BLaER1 treated with 17β-estradiol and CSF1 and Interleukin-3, amounts not matched to agents 10 nM and 100 nM (cell line): ENCODE data around the gene PSTPIP1.

Experiments
- H3K27ac ChIP-seq, 11 experiments: shearing (Covaris generic); formaldehyde crosslinking; 2 replicates each; pipeline ENCODE4 v1.8.1; 2022
- H3K27me3 ChIP-seq, 11 experiments: shearing (Covaris generic); formaldehyde crosslinking; 2 replicates each; pipeline ENCODE4 v1.8.1; 2022
- H3K36me3 ChIP-seq, 11 experiments: shearing (Covaris generic); formaldehyde crosslinking; 2 replicates each; pipeline ENCODE4 v1.8.1; 2022
- H3K4me1 ChIP-seq, 10 experiments: shearing (Covaris generic); formaldehyde crosslinking; 2 replicates each; pipeline ENCODE4 v1.8.1; 2022
- H3K4me2 ChIP-seq, 11 experiments: shearing (Covaris generic); formaldehyde crosslinking; 2 replicates each; pipeline ENCODE4 v1.8.1; 2022
- H3K4me3 ChIP-seq, 10 experiments: shearing (Covaris generic); formaldehyde crosslinking; 2 replicates each; pipeline ENCODE4 v1.8.1; 2022
- H3K9ac ChIP-seq, 11 experiments: shearing (Covaris generic); formaldehyde crosslinking; 2 replicates each; pipeline ENCODE4 v1.8.1; 2022
- H3K9me3 ChIP-seq, 11 experiments: shearing (Covaris generic); formaldehyde crosslinking; replicated peaks in 1 of 11; 2 replicates each; pipeline ENCODE4 v1.8.1; 2022
- H4K20me1 ChIP-seq, 11 experiments: shearing (Covaris generic); formaldehyde crosslinking; 2 replicates each; pipeline ENCODE4 v1.8.1; 2022
- Cebpa-rat ChIP-seq, 11 experiments: shearing (Covaris generic); IDR thresholded peaks; 2 replicates each; pipeline ENCODE4 v1.8.1; 2022

Gene PSTPIP1

GRCh38 chr15:77058468-77058867, 63.5 kb downstream of the PSTPIP1 start:
- Histone ChIP-seq H3K4me3 (no peak overlapping the region), H3K4me2 (no peak overlapping the region; a peak in 1 of 22 replicates), H4K20me1 (peaks cover 12 to 100% (median 85%) of the 10 kb centered on the region in 11 experiments; a peak in 20 of 22 replicates), H3K9ac (no peak overlapping the region), H3K27me3 (no peaks in the 10 kb centered on the region), H3K9me3 (no peaks in the 10 kb centered on the region), H3K36me3 (peaks cover 14 to 63% (median 40%) of the 10 kb centered on the region in 11 experiments; a peak in 17 of 22 replicates), H3K4me1 (peaks cover 37 to 65% (median 56%) of the 10 kb centered on the region in 10 experiments), H3K27ac (no peak overlapping the region)
- no peak for TF ChIP-seq Cebpa-rat (IDR thresholded peaks at IDR 0.05)

GRCh38 chr15:77059786-77060361, 64.9 kb downstream of the PSTPIP1 start:
- Histone ChIP-seq H3K4me1 (peaks cover 37 to 72% (median 59%) of the 10 kb centered on the region in 10 experiments), H3K9ac (peak overlapping the region; percentile 23 to 58 (median 46); a peak in 17 of 22 replicates), H3K4me3 (peak overlapping the region in 2 of 10 experiments; percentile 4 to 12; a peak in 3 of 20 replicates), H4K20me1 (peaks cover 12 to 100% (median 99%) of the 10 kb centered on the region in 11 experiments; a peak in 20 of 22 replicates), H3K9me3 (no peaks in the 10 kb centered on the region), H3K4me2 (peak overlapping the region; percentile 59 to 85 (median 73)), H3K27me3 (no peaks in the 10 kb centered on the region), H3K36me3 (peaks cover 10 to 59% (median 33%) of the 10 kb centered on the region in 11 experiments; a peak in 17 of 22 replicates), H3K27ac (peak overlapping the region in 10 of 11 experiments; percentile 36 to 70 (median 54); a peak in 19 of 22 replicates)
- no peak for TF ChIP-seq Cebpa-rat (IDR thresholded peaks at IDR 0.05)

GRCh38 chr15:77060546-77060945, 65.6 kb downstream of the PSTPIP1 start:
- H3K9me3 ChIP-seq, result no peaks in the 10 kb centered on the region
- peak overlapping the region; percentile 5 to 70 (median 49); a peak in 18 of 22 replicates for H3K27ac ChIP-seq
- peak overlapping the region; percentile 59 to 85 (median 73) for H3K4me2 ChIP-seq
- no peak for TF ChIP-seq Cebpa-rat (IDR thresholded peaks at IDR 0.05)
- peaks cover 39 to 73% (median 64%) of the 10 kb centered on the region in 10 experiments for H3K4me1 ChIP-seq
- peaks cover 5 to 56% (median 26%) of the 10 kb centered on the region in 11 experiments; a peak in 16 of 22 replicates for H3K36me3 ChIP-seq
- H3K9ac ChIP-seq, result peak overlapping the region; percentile 3 to 58 (median 23); a peak in 13 of 22 replicates
- peaks cover 12 to 100% (median 99%) of the 10 kb centered on the region in 11 experiments; a peak in 20 of 22 replicates for H4K20me1 ChIP-seq
- peak overlapping the region in 1 of 10 experiments; percentile 4; a peak in 2 of 20 replicates for H3K4me3 ChIP-seq
- no peaks in the 10 kb centered on the region for H3K27me3 ChIP-seq

- no peak for TF ChIP-seq Cebpa-rat (IDR thresholded peaks at IDR 0.05)
- Histone ChIP-seq H3K4me3 (no peak overlapping the region), H3K27ac (0 out of 22 replicates have a peak overlapping the region, but pooled peaks of 1 of the 11 experiments have one; percentile 39), H3K9me3 (no peaks in the 10 kb centered on the region), H3K9ac (no peak overlapping the region), H4K20me1 (peaks cover 12 to 100% (median 99%) of the 10 kb centered on the region in 11 experiments; a peak in 20 of 22 replicates), H3K27me3 (no peaks in the 10 kb centered on the region), H3K36me3 (peaks cover 0 to 55% (median 19%) of the 10 kb centered on the region in 11 experiments; a peak in 11 of 22 replicates), H3K4me2 (peak overlapping the region in 1 of 11 experiments; percentile 1; a peak in 1 of 22 replicates), H3K4me1 (peaks cover 55 to 94% (median 75%) of the 10 kb centered on the region in 10 experiments)
Measured at GRCh38 chr15:77063249-77063648, 68.3 kb downstream of the PSTPIP1 start.

- Histone ChIP-seq H3K4me2 (peak overlapping the region in 6 of 11 experiments; percentile 3 to 76 (median 34); a peak in 10 of 22 replicates), H3K9ac (no peak overlapping the region), H4K20me1 (peaks cover 12 to 100% (median 99%) of the 10 kb centered on the region in 11 experiments; a peak in 20 of 22 replicates), H3K27ac (peak overlapping the region in 4 of 11 experiments; percentile 9 to 47 (median 36); a peak in 5 of 22 replicates), H3K36me3 (peaks cover 0 to 56% (median 22%) of the 10 kb centered on the region in 11 experiments; a peak in 13 of 22 replicates), H3K27me3 (no peaks in the 10 kb centered on the region), H3K9me3 (no peaks in the 10 kb centered on the region), H3K4me3 (no peak overlapping the region), H3K4me1 (peaks cover 62 to 96% (median 81%) of the 10 kb centered on the region in 10 experiments)
- no peak for TF ChIP-seq Cebpa-rat (IDR thresholded peaks at IDR 0.05)
Measured at GRCh38 chr15:77064063-77064462, 69.1 kb downstream of the PSTPIP1 start.

- Histone ChIP-seq H3K4me3 (no peak overlapping the region), H3K9me3 (no peaks in the 10 kb centered on the region), H3K4me2 (peak overlapping the region in 8 of 11 experiments; percentile 3 to 76 (median 23); a peak in 12 of 22 replicates), H3K9ac (no peak overlapping the region), H3K27me3 (no peaks in the 10 kb centered on the region), H4K20me1 (peaks cover 12 to 100% (median 99%) of the 10 kb centered on the region in 11 experiments; a peak in 20 of 22 replicates), H3K36me3 (peaks cover 0 to 57% (median 24%) of the 10 kb centered on the region in 11 experiments; a peak in 13 of 22 replicates), H3K4me1 (peaks cover 61 to 96% (median 81%) of the 10 kb centered on the region in 10 experiments), H3K27ac (peak overlapping the region in 5 of 11 experiments; percentile 9 to 47 (median 33); a peak in 6 of 22 replicates)
- no peak for TF ChIP-seq Cebpa-rat (IDR thresholded peaks at IDR 0.05)
Measured at GRCh38 chr15:77064539-77065308, 69.8 kb downstream of the PSTPIP1 start.

- no peak overlapping the region for H3K4me3 ChIP-seq
- H3K27me3 ChIP-seq, result no peaks in the 10 kb centered on the region
- H3K4me2 ChIP-seq, result peak overlapping the region in 10 of 11 experiments; percentile 43 to 97 (median 90); a peak in 20 of 22 replicates
- no peaks in the 10 kb centered on the region for H3K9me3 ChIP-seq
- H3K36me3 ChIP-seq, result peaks cover 0 to 57% (median 24%) of the 10 kb centered on the region in 11 experiments; a peak in 13 of 22 replicates
- peaks cover 43 to 82% (median 64%) of the 10 kb centered on the region in 10 experiments for H3K4me1 ChIP-seq
- H4K20me1 ChIP-seq, result peaks cover 8 to 86% (median 79%) of the 10 kb centered on the region in 11 experiments; a peak in 20 of 22 replicates
- no peak for TF ChIP-seq Cebpa-rat (IDR thresholded peaks at IDR 0.05)
- H3K9ac ChIP-seq, result peak overlapping the region in 4 of 11 experiments; percentile 5 to 65 (median 39); a peak in 4 of 22 replicates
- peak overlapping the region in 5 of 11 experiments; percentile 55 to 76 (median 70); a peak in 9 of 22 replicates for H3K27ac ChIP-seq
Measured at GRCh38 chr15:77066971-77067690, 72.2 kb downstream of the PSTPIP1 start.
